H1 (cell line): ENCODE measurements around the gene KPNA1. TPM values are rescaled to one million over a fixed set of nuclear protein-coding genes. Genes with fewer than 3 reads are reported as not detected.

ENCODE experiments used
- CTCF ChIA-PET: fragments of 300-600 bp; sonication (Branson Sonifier 250); formaldehyde crosslinking; loops from one replicate; lab custom pipeline; 2021; ENCODE audit not compliant: partially characterized antibody; lab: Charles Lee
- POLR2A ChIA-PET: fragments of 300-600 bp; sonication (Branson Sonifier 250); formaldehyde crosslinking; loops from one replicate; lab custom pipeline; 2021; ENCODE audit warnings: inconsistent platforms; ENCODE audit not compliant: partially characterized antibody; lab: Charles Lee
- DNase-seq, 2 experiments: peaks; one replicate each; pipeline versions ENCODE4 v3.0.0 to v3.0.0-alpha.2; 2010 to 2022; ENCODE audit warnings: low spot score in 2 of 2, low read depth in 1 of 2, mixed read lengths in 1 of 2
- FAIRE-seq: peaks from 2 replicates; lab custom pipeline; 2011; peaks lifted over from hg19 to GRCh38; lab: Jason Lieb, UNC
- H2AFZ ChIP-seq: 2 replicates; pipeline ENCODE4 v1.8.1; 2012; ENCODE audit warnings: low read length, inconsistent platforms
- H2AK5ac ChIP-seq: 2 replicates; pipeline ENCODE4 v1.6.1; 2013; ENCODE audit warnings: low read depth, low read length
- H2BK120ac ChIP-seq: replicated peaks from 2 replicates; pipeline ENCODE3; 2013; ENCODE audit warnings: low read depth, low read length, inconsistent platforms
- H2BK12ac ChIP-seq: 2 replicates; pipeline ENCODE4 v1.6.1; 2013; ENCODE audit warnings: low read depth, low read length
- H2BK15ac ChIP-seq: 2 replicates; pipeline ENCODE4 v1.6.1; 2013; ENCODE audit warnings: low read length
- H2BK20ac ChIP-seq: 2 replicates; pipeline ENCODE4 v1.6.1; 2013; ENCODE audit warnings: low read length
- H2BK5ac ChIP-seq: 2 replicates; pipeline ENCODE4 v1.6.1; 2013; ENCODE audit warnings: low read depth, low read length
- H3K14ac ChIP-seq: 2 replicates; pipeline ENCODE4 v1.6.1; 2013; ENCODE audit warnings: inconsistent platforms; ENCODE audit not compliant: insufficient read length
- H3K18ac ChIP-seq: 2 replicates; pipeline ENCODE4 v1.6.1; 2013; ENCODE audit warnings: low read length; ENCODE audit errors: extremely low read depth
- H3K23ac ChIP-seq: 2 replicates; pipeline ENCODE4 v1.6.1; 2013; ENCODE audit warnings: inconsistent platforms; ENCODE audit not compliant: insufficient read length
- H3K23me2 ChIP-seq: 2 replicates; pipeline ENCODE4 v1.6.1; 2013; ENCODE audit warnings: low read depth, low read length
- H3K27ac ChIP-seq: 2 replicates; pipeline ENCODE4 v1.6.1; 2011; ENCODE audit warnings: low read depth, low read length, inconsistent platforms
- H3K27me3 ChIP-seq, 4 experiments: replicated peaks in 1 of 4; 1 replicate in 1 of 4; 2 replicates in 3 of 4; pipeline versions ENCODE4 v1.6.1 to v1.8.1; 2011 to 2013; ENCODE audit warnings: low read length in 3 of 4, mild to moderate bottlenecking in 3 of 4, inconsistent platforms in 2 of 4, mixed read lengths in 2 of 4, moderate library complexity in 1 of 4; ENCODE audit not compliant: control insufficient read depth in 3 of 4, insufficient read depth in 3 of 4; ENCODE audit errors: extremely low read depth in 1 of 4
- H3K36me3 ChIP-seq, 4 experiments: 2 replicates each; pipeline versions ENCODE4 v1.6.1 to v1.8.1; 2011 to 2013; ENCODE audit warnings: mild to moderate bottlenecking in 4 of 4, low read length in 3 of 4, moderate library complexity in 2 of 4, control low read depth in 1 of 4, inconsistent platforms in 1 of 4; ENCODE audit not compliant: insufficient read depth in 4 of 4, control insufficient read depth in 2 of 4
- H3K4ac ChIP-seq: replicated peaks from 2 replicates; pipeline ENCODE3; 2013; ENCODE audit warnings: low read length, low read depth, mixed read lengths, inconsistent platforms; ENCODE audit not compliant: insufficient read length
- H3K4me1 ChIP-seq, 4 experiments: replicated peaks in 1 of 4; 1 replicate in 1 of 4; 2 replicates in 3 of 4; pipeline versions ENCODE4 v1.6.1 to v1.8.1; 2011 to 2013; ENCODE audit warnings: low read length in 3 of 4, inconsistent platforms in 2 of 4, mixed read lengths in 1 of 4; ENCODE audit not compliant: insufficient read depth in 4 of 4, control insufficient read depth in 3 of 4
- H3K4me2 ChIP-seq, 2 experiments: 2 replicates each; pipeline versions ENCODE4 v1.6.1 to v1.8.1; 2011 to 2013; ENCODE audit warnings: low read depth in 2 of 2, low read length in 2 of 2, control low read depth in 1 of 2, inconsistent platforms in 1 of 2, mild to moderate bottlenecking in 1 of 2; ENCODE audit not compliant: insufficient read depth in 1 of 2
- H3K4me3 ChIP-seq, 4 experiments: fragments of 200-600, 300-600 bp in 1 of 4; sonication (generic), shearing (Covaris generic), sonication (Bioruptor Twin) in 1 of 4; 2 replicates each; pipeline versions ENCODE4 v1.5.1 to v1.8.1; 2011 to 2016; ENCODE audit warnings: low read length in 4 of 4, low read depth in 3 of 4, control low read depth in 2 of 4, inconsistent platforms in 2 of 4, mild to moderate bottlenecking in 2 of 4, mixed read lengths in 1 of 4, moderate library complexity in 1 of 4; ENCODE audit not compliant: insufficient read depth in 2 of 4; ENCODE audit errors: extremely low read depth in 1 of 4
- H3K56ac ChIP-seq: replicated peaks from 2 replicates; pipeline ENCODE3; 2013; ENCODE audit warnings: low read depth, mild to moderate bottlenecking, mixed read lengths, low read length, inconsistent platforms; ENCODE audit not compliant: insufficient read length
- H3K79me1 ChIP-seq: 2 replicates; pipeline ENCODE4 v1.6.1; 2013; ENCODE audit warnings: low read depth, low read length, control low read depth
- H3K79me2 ChIP-seq, 2 experiments: 2 replicates each; pipeline versions ENCODE4 v1.6.1 to v1.8.1; 2012 to 2013; ENCODE audit warnings: low read length in 2 of 2, mild to moderate bottlenecking in 2 of 2, inconsistent platforms in 1 of 2; ENCODE audit not compliant: insufficient read depth in 2 of 2, control insufficient read depth in 1 of 2
- H3K9ac ChIP-seq, 4 experiments: replicated peaks in 1 of 4; 1 replicate in 1 of 4; 2 replicates in 3 of 4; pipeline versions ENCODE4 v1.6.1 to v1.8.1; 2011 to 2013; ENCODE audit warnings: low read depth in 3 of 4, low read length in 3 of 4, control low read depth in 2 of 4, mild to moderate bottlenecking in 2 of 4, moderate library complexity in 2 of 4, inconsistent platforms in 1 of 4; ENCODE audit errors: extremely low read depth in 1 of 4
- H3K9me3 ChIP-seq, 2 experiments: 2 replicates each; pipeline versions ENCODE4 v1.6.1 to v1.8.1; 2012 to 2013; ENCODE audit warnings: mild to moderate bottlenecking in 2 of 2, moderate library complexity in 2 of 2, control low read depth in 1 of 2, inconsistent platforms in 1 of 2, low read depth in 1 of 2, low read length in 1 of 2, mixed read lengths in 1 of 2; ENCODE audit not compliant: insufficient read depth in 2 of 2
- H4K20me1 ChIP-seq, 2 experiments: replicated peaks in 1 of 2; 2 replicates each; pipeline versions ENCODE3 to v1.8.1; 2011 to 2013; ENCODE audit warnings: inconsistent platforms in 2 of 2, low read length in 2 of 2, mild to moderate bottlenecking in 1 of 2; ENCODE audit not compliant: insufficient read depth in 2 of 2, control insufficient read depth in 1 of 2
- H4K5ac ChIP-seq: 2 replicates; pipeline ENCODE4 v1.6.1; 2013; ENCODE audit warnings: low read length, low read depth, mixed read lengths, inconsistent platforms; ENCODE audit not compliant: insufficient read length
- H4K8ac ChIP-seq: 2 replicates; pipeline ENCODE4 v1.8.0; 2013; ENCODE audit warnings: mild to moderate bottlenecking, moderate library complexity, low read length, inconsistent platforms; ENCODE audit not compliant: insufficient read depth; ENCODE audit errors: extremely low read depth
- H4K91ac ChIP-seq: replicated peaks from 2 replicates; pipeline ENCODE3; 2013; ENCODE audit warnings: low read length, mixed read lengths, inconsistent platforms; ENCODE audit not compliant: insufficient read length
- CBX8 ChIP-seq: fragments of 300-800, 300-1000 bp; sonication (generic); IDR thresholded peaks from 2 replicates; pipeline ENCODE4 v1.7.1; 2016; ENCODE audit warnings: low read depth, low read length, borderline replicate concordance
- CEBPB ChIP-seq: IDR thresholded peaks from 2 replicates; pipeline ENCODE4 v1.6.1; 2012; ENCODE audit warnings: low read depth, low read length
- E2F6 ChIP-seq: IDR thresholded peaks from 2 replicates; pipeline ENCODE4 v1.6.1; 2012; ENCODE audit warnings: inconsistent platforms
- EP300 ChIP-seq, 2 experiments: IDR thresholded peaks; 1 replicate in 1 of 2; 2 replicates in 1 of 2; pipeline ENCODE4 v1.6.1; 2011 to 2012; ENCODE audit warnings: low read depth in 2 of 2, low read length in 2 of 2, mild to moderate bottlenecking in 2 of 2, borderline replicate concordance in 1 of 2, inconsistent platforms in 1 of 2, moderate library complexity in 1 of 2
- GABPA ChIP-seq: IDR thresholded peaks from 2 replicates; pipeline ENCODE4 v1.6.1; 2011; ENCODE audit warnings: mild to moderate bottlenecking, low read length, moderate library complexity, borderline replicate concordance; ENCODE audit not compliant: insufficient read depth
- HDAC6 ChIP-seq: IDR thresholded peaks from one replicate; pipeline ENCODE4 v1.7.1; 2012; ENCODE audit warnings: low read depth, mild to moderate bottlenecking, inconsistent platforms, low read length, moderate library complexity
- RBBP5 ChIP-seq: IDR thresholded peaks from 2 replicates; pipeline ENCODE4 v1.7.1; 2012; ENCODE audit warnings: low read depth, mild to moderate bottlenecking, inconsistent platforms, low read length, moderate library complexity, borderline replicate concordance
- USF2 ChIP-seq: IDR thresholded peaks from 2 replicates; pipeline ENCODE4 v1.6.1; 2011; ENCODE audit warnings: low read length, improper control_type of control experiment
- WGBS, 2 experiments: shearing (Covaris generic) in 1 of 2; methylation state at CpG; one replicate each; pipeline versions ENCODE4 v1.1.6 to v1.1.7; 2013 to 2015; ENCODE audit warnings: low lambda C conversion rate in 2 of 2, mixed read lengths in 2 of 2, inconsistent platforms in 1 of 2, low coverage in 1 of 2, missing lambda C conversion rate in 1 of 2; ENCODE audit not compliant: insufficient replicate concordance in 2 of 2, insufficient coverage in 1 of 2, insufficient read length in 1 of 2; ENCODE audit errors: extremely low coverage in 1 of 2, missing lambda C conversion rate in 1 of 2; 5-methylcytosine and 5-hydroxymethylcytosine counted together
- polyA plus RNA-seq, 7 experiments: library from polyadenylated mRNA; depleted of rRNA in 3 of 7; stranded (reverse) in 5 of 7; unstranded in 2 of 7; fragments of >200 nt in 5 of 7; fragments of 200-250 nt in 2 of 7; gene quantifications; 1 replicate in 5 of 7; 2 replicates in 1 of 7; 4 replicates in 1 of 7; pipeline versions ENCODE4 v1.2.1 to v1.2.3, GENCODE V29; 2011 to 2013; ENCODE audit warnings: missing spikeins in 2 of 7, mixed read lengths in 2 of 7
- total RNA-seq: library from RNA; stranded (reverse); fragmentation: NEBNext Ultra II Directional; extraction: Animal tissue kit (Norgen Biotek cat#: 25700); gene quantifications from 2 replicates; pipeline ENCODE4 v1.2.1, GENCODE V29; 2021
- TF ChIP-seq, protein P1 (sequence below), 3 experiments: IDR thresholded peaks; 1 replicate in 2 of 3; 2 replicates in 1 of 3; pipeline versions ENCODE4 v1.5.1 to v1.6.1; 2011; ENCODE audit warnings: low read length in 3 of 3, mild to moderate bottlenecking in 3 of 3, inconsistent platforms in 2 of 3, low read depth in 1 of 3, moderate library complexity in 1 of 3; ENCODE audit not compliant: insufficient read depth in 1 of 3; ENCODE audit errors: control extremely low read depth in 1 of 3

The KPNA1 gene
- total and polyA plus RNA-seq, 2 of the 8 experiments (the other 6 are each of a cell fraction or from before 2014, with no cell fraction given) = 14.8 to 63.0 TPM

DNA sequence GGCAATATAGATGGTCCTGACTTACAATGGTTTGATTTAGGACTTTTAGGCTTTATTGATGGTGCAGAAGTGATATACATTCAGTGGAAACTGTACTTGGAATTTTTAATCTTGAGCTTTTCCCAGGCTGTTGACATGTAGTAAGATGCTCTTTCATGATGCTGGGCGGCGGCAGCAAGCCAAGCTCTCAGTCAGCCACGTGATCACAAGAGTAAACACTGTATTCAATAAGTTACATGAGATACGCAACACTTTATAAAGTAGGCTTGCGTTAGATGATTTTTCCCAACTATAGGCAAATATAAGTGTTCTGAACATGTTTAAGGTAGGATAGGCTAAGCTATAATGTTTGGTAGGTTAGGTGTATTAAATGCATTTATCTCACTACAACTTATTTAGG lies 31.4 kb upstream of the KPNA1 start:
- no peak for FAIRE-seq
- H3K36me3 ChIP-seq = no peaks in the 10 kb centered on the region
- no peak for TF ChIP-seq EP300 (IDR thresholded peaks at IDR 0.05; ENCODE audit: borderline replicate concordance in 1 of 2, low read depth in 2 of 2, low read length in 2 of 2)
- TF ChIP-seq CBX8 = no peak
- TF ChIP-seq, protein P1, sequence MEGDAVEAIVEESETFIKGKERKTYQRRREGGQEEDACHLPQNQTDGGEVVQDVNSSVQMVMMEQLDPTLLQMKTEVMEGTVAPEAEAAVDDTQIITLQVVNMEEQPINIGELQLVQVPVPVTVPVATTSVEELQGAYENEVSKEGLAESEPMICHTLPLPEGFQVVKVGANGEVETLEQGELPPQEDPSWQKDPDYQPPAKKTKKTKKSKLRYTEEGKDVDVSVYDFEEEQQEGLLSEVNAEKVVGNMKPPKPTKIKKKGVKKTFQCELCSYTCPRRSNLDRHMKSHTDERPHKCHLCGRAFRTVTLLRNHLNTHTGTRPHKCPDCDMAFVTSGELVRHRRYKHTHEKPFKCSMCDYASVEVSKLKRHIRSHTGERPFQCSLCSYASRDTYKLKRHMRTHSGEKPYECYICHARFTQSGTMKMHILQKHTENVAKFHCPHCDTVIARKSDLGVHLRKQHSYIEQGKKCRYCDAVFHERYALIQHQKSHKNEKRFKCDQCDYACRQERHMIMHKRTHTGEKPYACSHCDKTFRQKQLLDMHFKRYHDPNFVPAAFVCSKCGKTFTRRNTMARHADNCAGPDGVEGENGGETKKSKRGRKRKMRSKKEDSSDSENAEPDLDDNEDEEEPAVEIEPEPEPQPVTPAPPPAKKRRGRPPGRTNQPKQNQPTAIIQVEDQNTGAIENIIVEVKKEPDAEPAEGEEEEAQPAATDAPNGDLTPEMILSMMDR (IDR thresholded peaks at IDR 0.05; ENCODE audit: control extremely low read depth in 1 of 3, insufficient read depth in 1 of 3, low read depth in 1 of 3, low read length in 3 of 3) = no peak
- TF ChIP-seq HDAC6 = no peak
- no peak for TF ChIP-seq E2F6
- TF ChIP-seq CEBPB = no peak
- no peak for TF ChIP-seq USF2
- no peak for TF ChIP-seq RBBP5
- no peak for TF ChIP-seq GABPA

More for the DNA sequence above, 31.4 kb upstream of the KPNA1 start:
- no peak overlapping the region for H2AK5ac ChIP-seq
- no peak overlapping the region for H3K4me2 ChIP-seq
- no peak overlapping the region for H3K4me3 ChIP-seq
- no peak overlapping the region for H3K18ac ChIP-seq
- no peak overlapping the region for H2BK12ac ChIP-seq
- no peak overlapping the region for H2BK120ac ChIP-seq
- peaks cover 0 to 3% (median 0%) of the 10 kb centered on the region in 4 experiments; a peak in 1 of 7 replicates for H3K4me1 ChIP-seq
- H4K20me1 ChIP-seq = no peaks in the 10 kb centered on the region
- DNase-seq = no peak
- no peaks in the 10 kb centered on the region for H3K27me3 ChIP-seq
- H3K23me2 ChIP-seq = no peaks in the 10 kb centered on the region
- WGBS, 2 experiments = 92% methylated on average over 5 of the region's 5 CpGs; no CpG with 5 or more reads in 1 of the 2 experiments
- no peak overlapping the region for H3K27ac ChIP-seq
- no peak overlapping the region for H2BK15ac ChIP-seq
- H4K91ac ChIP-seq = no peak overlapping the region
- H4K5ac ChIP-seq = no peak overlapping the region
- no peak overlapping the region for H2BK5ac ChIP-seq
- no peak overlapping the region for H2BK20ac ChIP-seq
- no peak overlapping the region for H3K23ac ChIP-seq
- CTCF ChIA-PET = interaction anchor here (1.3 kb wide), 1 partner anchor 13 kb away, joined by 5 read pairs; no protein-coding TSS in a partner anchor
- POLR2A ChIA-PET = no interaction called here
- no peaks in the 10 kb centered on the region for H3K9me3 ChIP-seq
- H3K14ac ChIP-seq = no peak overlapping the region
- H3K79me2 ChIP-seq = no peaks in the 10 kb centered on the region
- no peaks in the 10 kb centered on the region for H3K79me1 ChIP-seq
- no peak overlapping the region for H3K9ac ChIP-seq
- H2AFZ ChIP-seq = no peak overlapping the region
- no peak overlapping the region for H3K56ac ChIP-seq
- H4K8ac ChIP-seq = no peak overlapping the region
- no peak overlapping the region for H3K4ac ChIP-seq
